Measurements from ENCODE around the gene MAP3K1. TPM values are rescaled to one million over a fixed set of nuclear protein-coding genes. Genes with fewer than 3 reads are reported as not detected.

Gene MAP3K1
- total RNA-seq, 1 experiment from 2014 or later: 26.1 TPM

DNA sequence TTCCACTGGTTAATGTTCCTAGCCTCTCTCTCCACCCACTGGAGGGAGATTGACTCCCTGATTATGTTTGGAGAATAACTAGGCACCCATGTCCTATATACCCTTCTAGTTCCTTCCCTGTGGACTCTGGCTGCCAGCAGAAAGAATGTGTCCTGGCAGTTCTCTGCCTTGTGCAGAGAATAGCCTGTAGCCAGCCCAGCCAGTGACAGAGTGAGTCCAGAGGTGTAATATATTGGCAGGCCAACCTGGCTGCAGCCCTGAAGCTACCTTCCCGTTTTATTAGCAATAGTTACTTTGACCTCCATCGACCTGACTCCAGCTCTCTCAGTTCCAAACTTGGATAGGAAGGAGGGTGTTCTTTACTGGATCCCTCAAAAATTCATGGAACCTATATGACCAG is 102.2 kb downstream of the MAP3K1 start:
- TF ChIP-seq, protein P1, sequence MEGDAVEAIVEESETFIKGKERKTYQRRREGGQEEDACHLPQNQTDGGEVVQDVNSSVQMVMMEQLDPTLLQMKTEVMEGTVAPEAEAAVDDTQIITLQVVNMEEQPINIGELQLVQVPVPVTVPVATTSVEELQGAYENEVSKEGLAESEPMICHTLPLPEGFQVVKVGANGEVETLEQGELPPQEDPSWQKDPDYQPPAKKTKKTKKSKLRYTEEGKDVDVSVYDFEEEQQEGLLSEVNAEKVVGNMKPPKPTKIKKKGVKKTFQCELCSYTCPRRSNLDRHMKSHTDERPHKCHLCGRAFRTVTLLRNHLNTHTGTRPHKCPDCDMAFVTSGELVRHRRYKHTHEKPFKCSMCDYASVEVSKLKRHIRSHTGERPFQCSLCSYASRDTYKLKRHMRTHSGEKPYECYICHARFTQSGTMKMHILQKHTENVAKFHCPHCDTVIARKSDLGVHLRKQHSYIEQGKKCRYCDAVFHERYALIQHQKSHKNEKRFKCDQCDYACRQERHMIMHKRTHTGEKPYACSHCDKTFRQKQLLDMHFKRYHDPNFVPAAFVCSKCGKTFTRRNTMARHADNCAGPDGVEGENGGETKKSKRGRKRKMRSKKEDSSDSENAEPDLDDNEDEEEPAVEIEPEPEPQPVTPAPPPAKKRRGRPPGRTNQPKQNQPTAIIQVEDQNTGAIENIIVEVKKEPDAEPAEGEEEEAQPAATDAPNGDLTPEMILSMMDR (conservative IDR thresholded peaks at IDR 0.05): no peak
- TF ChIP-seq EZH2 (IDR thresholded peaks at IDR 0.05; ENCODE audit: low read depth): no peak
- Histone ChIP-seq H2AFZ (no peak overlapping the region), H3K27me3 (ENCODE audit: insufficient read depth, low read depth) (no peaks in the 10 kb centered on the region), H3K4me3 (no peak overlapping the region), H3K79me2 (ENCODE audit: low read depth) (no peaks in the 10 kb centered on the region), H3K9me3 (ENCODE audit: insufficient read depth, low read depth) (no peaks in the 10 kb centered on the region), H3K9me2 (ENCODE audit: insufficient read depth) (no peaks in the 10 kb centered on the region), H4K20me1 (ENCODE audit: insufficient read depth) (no peaks in the 10 kb centered on the region), H3K4me1 (replicated peaks; ENCODE audit: insufficient read depth) (no peaks in the 10 kb centered on the region), H3K4me2 (no peak overlapping the region), H3K27ac (no peak overlapping the region), H3F3A (ENCODE audit: insufficient read depth, low read depth) (no peaks in the 10 kb centered on the region), H3K36me3 (ENCODE audit: low read depth) (peaks cover 3% of the 10 kb centered on the region; the same call in 1 of the 2 replicates)
- intact Hi-C loops (cut with micrococcal nuclease; ENCODE audit: unreplicated experiment): no loop called here
- ChIA-PET POLR2A (ENCODE audit: unreplicated experiment) (interaction anchor here (0.6 kb wide), 1 partner anchor 286 kb away, joined by 9 read pairs; no protein-coding TSS in a partner anchor), CTCF (no interaction called here)
- no peak for DNase-seq
- BruUV-seq (replicated peaks): no TSS peak

DNA sequence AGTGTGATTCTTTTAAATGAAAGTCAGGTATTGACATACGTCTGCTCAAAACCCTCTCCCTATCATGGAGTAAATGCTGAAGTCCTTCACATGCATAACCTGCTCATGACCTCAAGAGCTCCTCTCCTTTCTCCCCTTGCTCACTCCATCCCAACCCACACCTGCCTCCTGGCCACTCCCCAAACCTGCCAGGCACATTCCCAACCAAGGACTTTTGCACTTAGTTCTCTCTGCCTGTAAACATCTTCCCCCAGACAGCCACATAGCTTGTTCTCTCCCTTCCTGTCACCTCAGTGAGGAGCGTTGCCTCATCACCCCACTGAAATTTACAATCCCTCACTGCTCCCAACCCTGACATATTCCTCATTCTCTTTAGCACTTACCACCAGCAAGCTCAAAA is 102.7 kb downstream of the MAP3K1 start:
- no peaks in the 10 kb centered on the region for H4K20me1 ChIP-seq (ENCODE audit: insufficient read depth)
- H3F3A ChIP-seq (ENCODE audit: insufficient read depth, low read depth): no peaks in the 10 kb centered on the region
- H3K9me3 ChIP-seq (ENCODE audit: insufficient read depth, low read depth): no peaks in the 10 kb centered on the region
- no peak for DNase-seq
- ChIA-PET POLR2A (ENCODE audit: unreplicated experiment) (interaction anchor here (0.6 kb wide), 2 partner anchors 8 to 286 kb away, joined by 4 to 9 read pairs; no protein-coding TSS in a partner anchor), CTCF (no interaction called here)
- peaks cover 8% of the 10 kb centered on the region; the same call in 1 of the 2 replicates for H3K36me3 ChIP-seq (ENCODE audit: low read depth)
- H3K79me2 ChIP-seq (ENCODE audit: low read depth): no peaks in the 10 kb centered on the region
- H3K27ac ChIP-seq: no peak overlapping the region
- intact Hi-C loops (cut with micrococcal nuclease; ENCODE audit: unreplicated experiment): no loop called here
- no peaks in the 10 kb centered on the region for H3K9me2 ChIP-seq (ENCODE audit: insufficient read depth)
- H3K27me3 ChIP-seq (ENCODE audit: insufficient read depth, low read depth): no peaks in the 10 kb centered on the region
- TF ChIP-seq EZH2 (IDR thresholded peaks at IDR 0.05; ENCODE audit: low read depth): no peak
- TF ChIP-seq, protein P1 (conservative IDR thresholded peaks at IDR 0.05): no peak
- BruUV-seq (replicated peaks): no TSS peak
- no peak overlapping the region for H3K4me2 ChIP-seq
- H3K4me1 ChIP-seq (replicated peaks; ENCODE audit: insufficient read depth): no peaks in the 10 kb centered on the region
- no peak overlapping the region for H3K4me3 ChIP-seq
- H2AFZ ChIP-seq: no peak overlapping the region

DNA sequence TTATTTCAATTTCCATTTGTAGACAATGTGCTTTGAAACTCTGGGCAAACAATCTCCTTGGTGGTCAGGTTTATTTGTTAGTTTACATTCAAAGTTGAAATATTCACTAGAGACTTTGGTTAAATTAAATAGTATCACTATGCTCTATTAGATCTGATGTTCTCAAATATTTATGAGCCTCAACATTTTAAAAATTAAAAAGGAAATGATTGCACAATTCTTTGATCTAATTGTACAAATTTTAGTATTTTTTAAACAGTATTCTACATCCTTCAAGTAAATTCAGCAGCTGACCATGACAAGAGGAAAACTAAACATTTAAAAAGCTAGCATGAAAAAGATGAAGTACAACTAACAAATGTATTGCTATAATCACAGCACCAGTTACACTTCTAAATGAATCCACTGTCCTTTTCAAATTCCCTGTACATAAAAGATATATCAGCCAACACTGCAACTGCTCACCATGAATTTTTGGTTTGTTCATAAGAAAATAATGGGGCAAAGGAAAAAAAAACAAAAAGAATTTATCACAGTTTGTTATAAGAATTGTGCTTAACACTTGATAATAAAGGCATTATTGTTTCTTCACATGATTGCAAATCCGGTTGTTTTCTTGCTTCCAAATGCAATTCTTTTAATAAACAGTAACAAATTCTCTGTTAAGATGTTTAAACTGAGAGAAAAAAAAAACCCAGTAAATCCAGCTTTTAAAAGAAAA is 104.8 kb downstream of the MAP3K1 start:
- no peak for TF ChIP-seq EZH2 (IDR thresholded peaks at IDR 0.05; ENCODE audit: low read depth)
- TF ChIP-seq, protein P1 (conservative IDR thresholded peaks at IDR 0.05): no peak
- H3K79me2 ChIP-seq (ENCODE audit: low read depth): no peaks in the 10 kb centered on the region
- H4K20me1 ChIP-seq (ENCODE audit: insufficient read depth): no peaks in the 10 kb centered on the region
- no peak overlapping the region for H3K27ac ChIP-seq
- H3K4me3 ChIP-seq: no peak overlapping the region
- intact Hi-C loops (cut with micrococcal nuclease; ENCODE audit: unreplicated experiment): no loop called here
- no peaks in the 10 kb centered on the region for H3K27me3 ChIP-seq (ENCODE audit: insufficient read depth, low read depth)
- H3K4me2 ChIP-seq: no peak overlapping the region
- no peak overlapping the region for H2AFZ ChIP-seq
- DNase-seq: no peak
- ChIA-PET CTCF (no interaction called here), POLR2A (ENCODE audit: unreplicated experiment) (no interaction called here)
- no peaks in the 10 kb centered on the region for H3K9me2 ChIP-seq (ENCODE audit: insufficient read depth)
- no peaks in the 10 kb centered on the region for H3F3A ChIP-seq (ENCODE audit: insufficient read depth, low read depth)
- H3K9me3 ChIP-seq (ENCODE audit: insufficient read depth, low read depth): no peaks in the 10 kb centered on the region
- BruUV-seq (replicated peaks): no TSS peak
- H3K4me1 ChIP-seq (replicated peaks; ENCODE audit: insufficient read depth): no peaks in the 10 kb centered on the region
- peaks cover 26% of the 10 kb centered on the region for H3K36me3 ChIP-seq (ENCODE audit: low read depth)
